ENCODE data around the gene TGFBRAP1. TPM values are rescaled to one million over a fixed set of nuclear protein-coding genes. Genes with fewer than 3 reads are reported as not detected.

TGFBRAP1 gene
- total RNA-seq, 1 experiment from 2014 or later, result 26.5 TPM

DNA sequence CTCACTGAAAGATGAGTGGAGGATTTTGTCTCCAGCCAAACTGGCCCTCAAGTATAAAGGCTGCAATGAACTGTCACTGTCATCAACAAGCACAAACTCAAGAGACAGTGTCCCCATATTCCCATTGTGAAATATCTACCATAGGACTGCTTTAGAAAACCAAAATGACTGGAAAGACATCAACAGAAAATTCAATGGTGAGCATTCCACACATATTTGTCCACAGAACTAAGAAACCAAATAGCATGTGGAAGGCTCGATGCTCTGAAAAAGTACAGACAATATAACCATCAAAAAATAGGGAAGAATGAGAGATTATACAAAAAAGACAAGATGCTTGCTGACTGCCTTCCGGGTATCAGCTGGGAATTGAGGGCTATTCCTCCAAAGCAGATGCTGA, 37.6 kb downstream of the TGFBRAP1 start:
- TF ChIP-seq, protein P1, sequence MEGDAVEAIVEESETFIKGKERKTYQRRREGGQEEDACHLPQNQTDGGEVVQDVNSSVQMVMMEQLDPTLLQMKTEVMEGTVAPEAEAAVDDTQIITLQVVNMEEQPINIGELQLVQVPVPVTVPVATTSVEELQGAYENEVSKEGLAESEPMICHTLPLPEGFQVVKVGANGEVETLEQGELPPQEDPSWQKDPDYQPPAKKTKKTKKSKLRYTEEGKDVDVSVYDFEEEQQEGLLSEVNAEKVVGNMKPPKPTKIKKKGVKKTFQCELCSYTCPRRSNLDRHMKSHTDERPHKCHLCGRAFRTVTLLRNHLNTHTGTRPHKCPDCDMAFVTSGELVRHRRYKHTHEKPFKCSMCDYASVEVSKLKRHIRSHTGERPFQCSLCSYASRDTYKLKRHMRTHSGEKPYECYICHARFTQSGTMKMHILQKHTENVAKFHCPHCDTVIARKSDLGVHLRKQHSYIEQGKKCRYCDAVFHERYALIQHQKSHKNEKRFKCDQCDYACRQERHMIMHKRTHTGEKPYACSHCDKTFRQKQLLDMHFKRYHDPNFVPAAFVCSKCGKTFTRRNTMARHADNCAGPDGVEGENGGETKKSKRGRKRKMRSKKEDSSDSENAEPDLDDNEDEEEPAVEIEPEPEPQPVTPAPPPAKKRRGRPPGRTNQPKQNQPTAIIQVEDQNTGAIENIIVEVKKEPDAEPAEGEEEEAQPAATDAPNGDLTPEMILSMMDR (conservative IDR thresholded peaks at IDR 0.05; ENCODE audit: low read depth, low read length), result no peak
- TF ChIP-seq EZH2 (IDR thresholded peaks at IDR 0.05; ENCODE audit: low read length, unreplicated experiment) (no peak), EZH2phosphoT487 (IDR thresholded peaks at IDR 0.05; ENCODE audit: borderline replicate concordance, low read length) (no peak)
- H3K9me2 ChIP-seq (replicated peaks; ENCODE audit: low read length), result no peaks in the 10 kb centered on the region
- no peaks in the 10 kb centered on the region for H3K27me3 ChIP-seq (ENCODE audit: low read length)
- H3K4me1 ChIP-seq (ENCODE audit: insufficient read depth, low read length), result no peaks in the 10 kb centered on the region
- H2AFZ ChIP-seq (ENCODE audit: low read length), result no peak overlapping the region
- CTCF ChIA-PET, result no interaction called here
- H3K9ac ChIP-seq (ENCODE audit: low read length), result no peak overlapping the region
- peaks cover 22% of the 10 kb centered on the region for H3K36me3 ChIP-seq (ENCODE audit: low read depth, low read length)
- H3K79me2 ChIP-seq (ENCODE audit: low read length), result no peaks in the 10 kb centered on the region
- H3K9me3 ChIP-seq (ENCODE audit: low read length), result no peaks in the 10 kb centered on the region
- no TSS peak for BruUV-seq (replicated peaks)
- POLR2A ChIA-PET (ENCODE audit: unreplicated experiment), result no interaction called here
- H3F3A ChIP-seq (ENCODE audit: low read length, unreplicated experiment), result no peaks in the 10 kb centered on the region
- intact Hi-C loops (cut with micrococcal nuclease), result loop anchor here (5.0 kb wide), 1 partner anchor 35 kb away; the partner anchor contains the start of gene TGFBRAP1
- H3K27ac ChIP-seq (ENCODE audit: low read length), result no peak overlapping the region
- DNase-seq (no peak), ATAC-seq (no peak)
- no peak overlapping the region for H3K4me2 ChIP-seq (ENCODE audit: low read length)
- no peaks in the 10 kb centered on the region for H4K20me1 ChIP-seq (ENCODE audit: low read length)
- no peak overlapping the region for H3K4me3 ChIP-seq (ENCODE audit: low read length)

DNA sequence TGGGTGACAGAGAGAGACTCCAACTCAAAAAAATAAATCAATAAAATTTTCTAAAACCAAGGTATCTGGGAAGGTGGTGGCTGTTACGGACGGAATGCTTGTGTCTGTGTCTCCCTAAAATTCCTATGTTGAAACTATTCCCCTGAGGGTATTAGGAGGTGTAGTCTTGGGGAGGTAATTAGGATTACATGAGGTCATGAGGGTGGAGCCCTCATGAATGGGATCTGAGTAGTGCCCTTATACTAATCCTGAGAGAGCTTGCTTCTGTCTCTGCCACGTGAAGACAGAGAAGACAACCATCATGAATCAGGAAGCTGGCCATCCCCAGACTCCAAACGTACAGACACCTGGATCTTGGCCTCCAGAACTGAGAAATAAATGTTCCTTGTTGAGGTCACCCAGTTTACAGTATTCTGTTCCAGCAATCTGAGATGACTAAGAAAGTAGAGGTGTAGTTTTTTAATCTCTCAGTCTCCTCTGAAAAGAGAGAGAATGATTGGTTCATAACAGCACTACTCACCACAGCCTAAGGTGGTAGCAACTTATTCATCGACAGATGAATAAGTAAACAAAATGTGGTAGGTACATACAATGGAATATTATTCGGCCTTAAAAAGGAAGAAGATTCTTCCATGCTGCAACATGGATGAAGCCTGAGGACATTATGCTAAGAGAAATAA, 38.4 kb downstream of the TGFBRAP1 start:
- DNase-seq, result no peak
- H2AFZ ChIP-seq (ENCODE audit: low read length), result no peak overlapping the region
- H3K4me3 ChIP-seq (ENCODE audit: low read length), result no peak overlapping the region
- H3K9ac ChIP-seq (ENCODE audit: low read length), result no peak overlapping the region
- no peak overlapping the region for H3K4me2 ChIP-seq (ENCODE audit: low read length)
- no peaks in the 10 kb centered on the region for H3K9me2 ChIP-seq (replicated peaks; ENCODE audit: low read length)
- TF ChIP-seq EZH2 (IDR thresholded peaks at IDR 0.05; ENCODE audit: low read length, unreplicated experiment) (no peak), EZH2phosphoT487 (IDR thresholded peaks at IDR 0.05; ENCODE audit: borderline replicate concordance, low read length) (no peak)
- TF ChIP-seq, protein P1 (conservative IDR thresholded peaks at IDR 0.05; ENCODE audit: low read depth, low read length), result no peak
- no peaks in the 10 kb centered on the region for H3K27me3 ChIP-seq (ENCODE audit: low read length)
- no peaks in the 10 kb centered on the region for H3K9me3 ChIP-seq (ENCODE audit: low read length)
- no peaks in the 10 kb centered on the region for H3K79me2 ChIP-seq (ENCODE audit: low read length)
- intact Hi-C loops (cut with micrococcal nuclease), result loop anchor here (5.0 kb wide), 1 partner anchor 36 kb away; the partner anchor contains the start of gene TGFBRAP1
- no peak for ATAC-seq
- no peaks in the 10 kb centered on the region for H3K4me1 ChIP-seq (ENCODE audit: insufficient read depth, low read length)
- no peaks in the 10 kb centered on the region for H4K20me1 ChIP-seq (ENCODE audit: low read length)
- no peak overlapping the region for H3K27ac ChIP-seq (ENCODE audit: low read length)
- CTCF ChIA-PET, result no interaction called here
- BruUV-seq (replicated peaks), result no TSS peak
- peaks cover 19% of the 10 kb centered on the region for H3K36me3 ChIP-seq (ENCODE audit: low read depth, low read length)
- H3F3A ChIP-seq (ENCODE audit: low read length, unreplicated experiment), result no peaks in the 10 kb centered on the region
- POLR2A ChIA-PET (ENCODE audit: unreplicated experiment), result no interaction called here

DNA sequence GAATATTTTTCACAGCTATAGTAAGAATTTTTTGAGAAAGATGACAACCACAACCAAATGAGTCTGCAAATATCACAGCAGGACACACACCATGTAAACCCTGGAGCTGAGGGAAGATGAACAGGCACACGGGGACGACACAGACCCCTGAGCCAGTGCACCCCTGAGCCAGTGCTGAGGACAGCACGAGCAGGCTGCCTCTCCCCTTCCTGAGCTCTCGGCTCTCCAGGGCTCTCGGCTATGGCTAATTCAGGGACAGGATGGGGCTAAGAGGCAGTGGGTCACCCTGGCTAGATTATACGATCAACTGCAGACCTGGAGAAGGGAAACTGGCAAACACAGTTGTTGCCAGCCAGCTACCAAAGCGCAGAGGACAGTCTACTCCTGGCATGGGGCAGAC, 41.4 kb downstream of the TGFBRAP1 start:
- TF ChIP-seq EZH2 (IDR thresholded peaks at IDR 0.05; ENCODE audit: low read length, unreplicated experiment) (no peak), EZH2phosphoT487 (IDR thresholded peaks at IDR 0.05; ENCODE audit: borderline replicate concordance, low read length) (no peak)
- TF ChIP-seq, protein P1 (conservative IDR thresholded peaks at IDR 0.05; ENCODE audit: low read depth, low read length), result no peak
- Histone ChIP-seq H3K79me2 (ENCODE audit: low read length) (no peaks in the 10 kb centered on the region), H3K9ac (ENCODE audit: low read length) (no peak overlapping the region), H3K4me2 (ENCODE audit: low read length) (no peak overlapping the region), H3K4me1 (ENCODE audit: insufficient read depth, low read length) (no peaks in the 10 kb centered on the region), H3K4me3 (ENCODE audit: low read length) (no peak overlapping the region), H3K27me3 (ENCODE audit: low read length) (no peaks in the 10 kb centered on the region), H3K9me2 (replicated peaks; ENCODE audit: low read length) (no peaks in the 10 kb centered on the region), H4K20me1 (ENCODE audit: low read length) (no peaks in the 10 kb centered on the region), H2AFZ (ENCODE audit: low read length) (no peak overlapping the region), H3K36me3 (ENCODE audit: low read depth, low read length) (peaks cover 17% of the 10 kb centered on the region), H3K9me3 (ENCODE audit: low read length) (no peaks in the 10 kb centered on the region), H3F3A (ENCODE audit: low read length, unreplicated experiment) (no peaks in the 10 kb centered on the region), H3K27ac (ENCODE audit: low read length) (no peak overlapping the region)
- ChIA-PET CTCF (no interaction called here), POLR2A (ENCODE audit: unreplicated experiment) (no interaction called here)
- intact Hi-C loops (cut with micrococcal nuclease), result no loop called here
- BruUV-seq (replicated peaks), result no TSS peak
- no peak for DNase-seq
- no peak for ATAC-seq

Data from PC-3 (cell line).